ENCODE results near the gene ZNF777.

The ZNF777 gene

DNA sequence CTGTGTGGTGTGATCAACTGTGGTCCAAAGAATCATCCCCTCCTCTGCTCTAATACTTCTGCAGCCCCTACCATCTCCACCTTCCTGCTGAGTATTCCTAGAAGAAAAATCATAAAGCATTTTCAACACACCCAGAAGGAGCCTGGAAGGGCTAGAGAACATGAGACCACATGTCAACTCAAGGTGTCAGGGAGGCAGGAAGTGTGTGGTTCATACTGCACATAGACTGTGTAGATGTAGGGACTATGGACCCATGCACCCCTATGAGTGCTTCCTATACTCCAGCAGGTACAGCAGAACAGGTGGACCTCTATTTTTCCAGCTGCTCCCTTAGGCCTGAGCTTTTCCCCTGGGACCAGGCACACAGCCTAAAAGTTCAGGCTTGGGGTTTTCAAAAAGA lies 39.3 kb upstream of the ZNF777 start:
- Histone ChIP-seq H3K27me3 (ENCODE audit: insufficient read depth, low read length, poor library complexity) (no peaks in the 10 kb centered on the region), H3K4me1 (ENCODE audit: insufficient read depth, low read length) (peaks cover 26% of the 10 kb centered on the region), H3K4me2 (ENCODE audit: insufficient read depth, low read length) (no peak overlapping the region), H2AFZ (ENCODE audit: low read depth, low read length) (0 out of 2 replicates have a peak overlapping the region, but pooled peaks have one; percentile 5), H3K4me3 (ENCODE audit: low read depth in 1 of 2, low read length in 2 of 2) (no peak overlapping the region), H3K27ac (ENCODE audit: low read length) (no peak overlapping the region), H3K79me2 (ENCODE audit: insufficient read depth, low read length) (peaks cover 24% of the 10 kb centered on the region), H3K36me3 (ENCODE audit: insufficient read depth, low read length) (peaks cover 11% of the 10 kb centered on the region), H3K9ac (ENCODE audit: low read depth, low read length) (no peak overlapping the region), H3K9me3 (ENCODE audit: insufficient read depth, low read length, severe bottlenecking) (no peaks in the 10 kb centered on the region), H4K20me1 (ENCODE audit: insufficient read depth, low read length) (peaks cover 12% of the 10 kb centered on the region; the same call in 1 of the 2 replicates)
- DNase-seq (no peak), ATAC-seq (ENCODE audit: insufficient read depth, low read depth) (no peak)
- no peak for TF ChIP-seq EZH2 (IDR thresholded peaks at IDR 0.05; ENCODE audit: borderline replicate concordance, low read depth, low read length, severe bottlenecking)
- TF ChIP-seq, protein P1, sequence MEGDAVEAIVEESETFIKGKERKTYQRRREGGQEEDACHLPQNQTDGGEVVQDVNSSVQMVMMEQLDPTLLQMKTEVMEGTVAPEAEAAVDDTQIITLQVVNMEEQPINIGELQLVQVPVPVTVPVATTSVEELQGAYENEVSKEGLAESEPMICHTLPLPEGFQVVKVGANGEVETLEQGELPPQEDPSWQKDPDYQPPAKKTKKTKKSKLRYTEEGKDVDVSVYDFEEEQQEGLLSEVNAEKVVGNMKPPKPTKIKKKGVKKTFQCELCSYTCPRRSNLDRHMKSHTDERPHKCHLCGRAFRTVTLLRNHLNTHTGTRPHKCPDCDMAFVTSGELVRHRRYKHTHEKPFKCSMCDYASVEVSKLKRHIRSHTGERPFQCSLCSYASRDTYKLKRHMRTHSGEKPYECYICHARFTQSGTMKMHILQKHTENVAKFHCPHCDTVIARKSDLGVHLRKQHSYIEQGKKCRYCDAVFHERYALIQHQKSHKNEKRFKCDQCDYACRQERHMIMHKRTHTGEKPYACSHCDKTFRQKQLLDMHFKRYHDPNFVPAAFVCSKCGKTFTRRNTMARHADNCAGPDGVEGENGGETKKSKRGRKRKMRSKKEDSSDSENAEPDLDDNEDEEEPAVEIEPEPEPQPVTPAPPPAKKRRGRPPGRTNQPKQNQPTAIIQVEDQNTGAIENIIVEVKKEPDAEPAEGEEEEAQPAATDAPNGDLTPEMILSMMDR (IDR thresholded peaks at IDR 0.05; ENCODE audit: borderline replicate concordance, extremely low read depth, low read length, poor library complexity, severe bottlenecking), result no peak

DNA sequence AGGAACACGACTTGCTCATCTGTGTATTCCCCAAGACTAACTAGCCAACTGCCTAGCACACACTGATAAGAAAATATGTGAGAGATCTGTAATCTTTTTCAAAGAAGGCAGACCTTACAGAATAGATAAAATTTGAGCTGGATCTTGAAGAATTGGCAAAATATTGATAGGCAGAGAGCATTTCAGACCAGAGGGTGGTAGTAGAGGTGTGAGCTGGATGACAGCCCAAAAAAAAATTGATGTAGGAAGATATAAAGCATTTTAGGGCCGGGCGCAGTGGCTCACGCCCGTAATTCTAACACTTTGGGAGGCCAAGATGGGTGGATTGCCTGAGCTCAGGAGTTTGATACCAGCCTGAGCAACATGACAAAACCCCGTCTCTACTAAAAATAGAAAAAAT lies 37.9 kb upstream of the ZNF777 start:
- Histone ChIP-seq H3K27me3 (ENCODE audit: insufficient read depth, low read length, poor library complexity) (no peaks in the 10 kb centered on the region), H4K20me1 (ENCODE audit: insufficient read depth, low read length) (peaks cover 15% of the 10 kb centered on the region; the same call in 1 of the 2 replicates), H3K9ac (ENCODE audit: low read depth, low read length) (no peak overlapping the region), H2AFZ (ENCODE audit: low read depth, low read length) (no peak overlapping the region), H3K4me3 (ENCODE audit: low read depth in 1 of 2, low read length in 2 of 2) (no peak overlapping the region), H3K4me1 (ENCODE audit: insufficient read depth, low read length) (peaks cover 29% of the 10 kb centered on the region), H3K79me2 (ENCODE audit: insufficient read depth, low read length) (peaks cover 31% of the 10 kb centered on the region), H3K36me3 (ENCODE audit: insufficient read depth, low read length) (peaks cover 23% of the 10 kb centered on the region), H3K9me3 (ENCODE audit: insufficient read depth, low read length, severe bottlenecking) (no peaks in the 10 kb centered on the region), H3K27ac (ENCODE audit: low read length) (no peak overlapping the region), H3K4me2 (ENCODE audit: insufficient read depth, low read length) (no peak overlapping the region)
- ATAC-seq (ENCODE audit: insufficient read depth, low read depth), result no peak
- TF ChIP-seq EZH2 (IDR thresholded peaks at IDR 0.05; ENCODE audit: borderline replicate concordance, low read depth, low read length, severe bottlenecking), result no peak
- TF ChIP-seq, protein P1 (IDR thresholded peaks at IDR 0.05; ENCODE audit: borderline replicate concordance, extremely low read depth, low read length, poor library complexity, severe bottlenecking), result peak; percentile 9
- no peak for DNase-seq

DNA sequence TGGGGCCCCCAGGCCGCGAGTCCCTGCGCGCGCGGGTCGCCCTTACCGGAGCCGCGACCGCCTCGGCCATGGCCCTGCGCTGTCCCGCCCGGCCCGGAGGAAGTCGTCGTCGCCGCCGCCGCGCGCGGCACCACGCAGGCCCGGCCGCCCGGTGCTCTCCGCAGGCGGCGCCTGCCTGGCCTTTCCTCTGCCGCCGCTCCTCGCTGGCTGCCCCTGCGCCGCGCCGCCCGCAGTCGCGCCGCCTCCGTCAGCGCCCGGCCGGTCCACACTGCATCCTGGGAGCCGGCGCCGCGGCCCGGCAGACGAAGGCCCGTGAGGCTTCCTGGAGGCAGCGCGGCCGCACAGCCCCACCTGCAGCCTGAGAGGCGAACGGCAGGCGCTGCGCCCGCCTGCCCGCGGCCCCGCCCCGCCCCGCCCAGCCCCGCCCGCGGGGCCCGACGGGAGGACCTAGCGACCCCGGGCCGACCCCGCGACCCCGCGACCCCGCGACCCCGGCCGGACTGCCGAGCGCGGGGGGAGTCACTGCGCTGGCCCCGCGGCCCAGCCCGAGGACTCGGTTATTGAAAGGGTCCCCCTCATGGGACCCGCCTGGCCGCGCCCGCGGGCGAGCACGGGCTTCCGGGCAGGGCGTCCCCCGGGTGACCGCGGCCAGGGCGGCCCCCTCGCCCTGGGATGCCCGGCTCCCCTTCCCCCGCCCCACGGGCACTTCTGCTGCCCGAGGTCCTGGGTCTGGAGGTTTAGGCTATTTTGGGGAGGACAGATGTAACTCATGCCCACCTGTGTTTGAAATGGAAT lies 36.8 kb upstream of the ZNF777 start, which contains the start of gene ZNF746:
Gene ZNF746 (minus strand): TSS at position 343 of the 795 bp plus-strand sequence. CDS start 273 bp downstream, at position 70.
- H3K27ac ChIP-seq (ENCODE audit: low read length), result peak within 1 kb of the TSS; percentile 80
- peak; percentile 84 for DNase-seq
- peak within 1 kb of the TSS; percentile 93 for H2AFZ ChIP-seq (ENCODE audit: low read depth, low read length)
- peak within 1 kb of the TSS; percentile 72 for H3K9ac ChIP-seq (ENCODE audit: low read depth, low read length)
- peaks cover 34% of the 10 kb centered on the region for H3K36me3 ChIP-seq (ENCODE audit: insufficient read depth, low read length)
- H3K79me2 ChIP-seq (ENCODE audit: insufficient read depth, low read length), result peaks cover 31% of the 10 kb centered on the region
- H4K20me1 ChIP-seq (ENCODE audit: insufficient read depth, low read length), result peaks cover 15% of the 10 kb centered on the region; the same call in 1 of the 2 replicates
- H3K4me3 ChIP-seq (ENCODE audit: low read depth in 1 of 2, low read length in 2 of 2), result peak within 1 kb of the TSS; percentile 90 to 97
- peak within 1 kb of the TSS; percentile 80 for H3K4me2 ChIP-seq (ENCODE audit: insufficient read depth, low read length)
- TF ChIP-seq, protein P1 (IDR thresholded peaks at IDR 0.05; ENCODE audit: borderline replicate concordance, extremely low read depth, low read length, poor library complexity, severe bottlenecking), result peak; percentile 75
- no peak for TF ChIP-seq EZH2 (IDR thresholded peaks at IDR 0.05; ENCODE audit: borderline replicate concordance, low read depth, low read length, severe bottlenecking)
- H3K4me1 ChIP-seq (ENCODE audit: insufficient read depth, low read length), result peaks cover 29% of the 10 kb centered on the region
- ATAC-seq (ENCODE audit: insufficient read depth, low read depth), result peak; percentile 90
- H3K9me3 ChIP-seq (ENCODE audit: insufficient read depth, low read length, severe bottlenecking), result no peaks in the 10 kb centered on the region
- no peaks in the 10 kb centered on the region for H3K27me3 ChIP-seq (ENCODE audit: insufficient read depth, low read length, poor library complexity)
